Endothelial cell of umbilical vein (primary cell): ENCODE measurements around the gene EYS. TPM values are rescaled to one million over a fixed set of nuclear protein-coding genes. Genes with fewer than 3 reads are reported as not detected.

Experiments
- BruUV-seq: library from RNA; stranded (reverse); fragments of 400-500 nt; replicated peaks from 2 replicates; lab custom pipeline; 2021; lab: Mats Ljungman, UMichigan
- CTCF ChIA-PET: fragments of 300-600, 350-600 bp; sonication (Branson Sonifier 250); formaldehyde crosslinking; loops from one replicate; lab custom pipeline; 2021; ENCODE audit warnings: antibody characterized with exemption, inconsistent platforms; lab: Charles Lee
- POLR2A ChIA-PET: fragments of 300-600, 350-600 bp; sonication (Branson Sonifier 250); formaldehyde crosslinking; loops from one replicate; lab custom pipeline; 2021; ENCODE audit warnings: antibody characterized with exemption, inconsistent platforms; lab: Charles Lee
- DNase-seq: peaks from one replicate; pipeline ENCODE4 v3.0.0-alpha.2; 2011; ENCODE audit warnings: low read depth, low spot score
- FAIRE-seq: peaks from 2 replicates; lab custom pipeline; 2011; peaks lifted over from hg19 to GRCh38; lab: Jason Lieb, UNC
- H2AFZ ChIP-seq: 2 replicates; pipeline ENCODE4 v1.6.0; 2012; ENCODE audit warnings: low read depth, low read length, control low read depth, inconsistent platforms
- H3K27ac ChIP-seq: 2 replicates; pipeline ENCODE4 v1.5.1; 2011; ENCODE audit warnings: low read depth, mild to moderate bottlenecking, control low read depth, low read length, moderate library complexity; ENCODE audit not compliant: insufficient read depth
- H3K27me3 ChIP-seq, 2 experiments: 2 replicates each; pipeline versions ENCODE4 v1.6.0 to v1.6.1; 2011; ENCODE audit warnings: low read length in 2 of 2, mixed read lengths in 1 of 2; ENCODE audit not compliant: control insufficient read depth in 2 of 2, insufficient read depth in 2 of 2
- H3K36me3 ChIP-seq, 2 experiments: 2 replicates in 1 of 2; 3 replicates in 1 of 2; pipeline ENCODE4 v1.5.1; 2011; ENCODE audit warnings: low read length in 2 of 2, mild to moderate bottlenecking in 1 of 2, moderate library complexity in 1 of 2; ENCODE audit not compliant: control insufficient read depth in 2 of 2, insufficient read depth in 2 of 2; ENCODE audit errors: extremely low read depth in 1 of 2
- H3K4me1 ChIP-seq: 3 replicates; pipeline ENCODE4 v1.5.1; 2011; ENCODE audit warnings: mild to moderate bottlenecking, low read length; ENCODE audit not compliant: control insufficient read depth, insufficient read depth; ENCODE audit errors: extremely low read depth
- H3K4me2 ChIP-seq: 2 replicates; pipeline ENCODE4 v1.6.1; 2011; ENCODE audit warnings: low read length, control low read depth, mixed read lengths; ENCODE audit not compliant: insufficient read depth
- H3K4me3 ChIP-seq, 3 experiments: fragments of 200-600 bp in 1 of 3; sonication (generic), shearing (Covaris generic) in 1 of 3; replicated peaks in 1 of 3; 2 replicates each; pipeline ENCODE4 v1.5.1; 2011 to 2016; ENCODE audit warnings: control low read depth in 3 of 3, low read length in 3 of 3, mild to moderate bottlenecking in 2 of 3, inconsistent platforms in 1 of 3, low read depth in 1 of 3, moderate library complexity in 1 of 3; ENCODE audit not compliant: insufficient read depth in 1 of 3
- H3K79me2 ChIP-seq: 2 replicates; pipeline ENCODE4 v1.6.0; 2012; ENCODE audit warnings: low read length, inconsistent platforms; ENCODE audit not compliant: control insufficient read depth, insufficient read depth
- H3K9ac ChIP-seq: replicated peaks from 2 replicates; pipeline ENCODE3; 2011; ENCODE audit warnings: low read length, control low read depth; ENCODE audit not compliant: insufficient read depth; ENCODE audit errors: extremely low read depth
- H3K9me1 ChIP-seq: replicated peaks from 3 replicates; pipeline ENCODE4 v1.6.0; 2011; ENCODE audit warnings: mild to moderate bottlenecking, low read length; ENCODE audit not compliant: control insufficient read depth, insufficient read depth; ENCODE audit errors: extremely low read depth
- H3K9me3 ChIP-seq: replicated peaks from 2 replicates; pipeline ENCODE4 v1.5.1; 2012; ENCODE audit warnings: low read length, inconsistent platforms; ENCODE audit not compliant: control insufficient read depth, insufficient read depth
- H4K20me1 ChIP-seq: replicated peaks from 2 replicates; pipeline ENCODE3; 2011; ENCODE audit warnings: mild to moderate bottlenecking, low read length; ENCODE audit not compliant: control insufficient read depth, insufficient read depth; ENCODE audit errors: extremely low read depth
- EZH2 ChIP-seq: IDR thresholded peaks from 2 replicates; pipeline ENCODE4 v1.6.1; 2012; ENCODE audit warnings: borderline replicate concordance, low read depth, mild to moderate bottlenecking, moderate library complexity, low read length, inconsistent platforms; ENCODE audit not compliant: severe bottlenecking
- FOS ChIP-seq: IDR thresholded peaks from 2 replicates; pipeline ENCODE4 v1.6.1; 2011; ENCODE audit warnings: mild to moderate bottlenecking, low read length, moderate library complexity, borderline replicate concordance; ENCODE audit not compliant: insufficient read depth
- GATA2 ChIP-seq: IDR thresholded peaks from 2 replicates; pipeline ENCODE4 v1.7.0; 2011; ENCODE audit warnings: low read depth, mild to moderate bottlenecking, moderate library complexity, mixed read lengths, low read length; ENCODE audit not compliant: insufficient read length, insufficient read depth
- JUN ChIP-seq: IDR thresholded peaks from 2 replicates; pipeline ENCODE4 v1.6.1; 2011; ENCODE audit warnings: borderline replicate concordance, low read depth; ENCODE audit not compliant: insufficient read length, insufficient read depth
- MYC ChIP-seq: IDR thresholded peaks from one replicate; pipeline ENCODE4 v1.6.1; 2011; ENCODE audit warnings: mild to moderate bottlenecking, low read depth, low read length
- POLR2A ChIP-seq: IDR thresholded peaks from 2 replicates; pipeline ENCODE4 v1.6.1; 2012; ENCODE audit warnings: low read depth, mild to moderate bottlenecking, control low read depth, low read length
- POLR2AphosphoS5 ChIP-seq: IDR thresholded peaks from 2 replicates; pipeline ENCODE4 v1.6.1; 2012; ENCODE audit warnings: low read depth, mild to moderate bottlenecking, control low read depth, low read length, moderate library complexity; ENCODE audit not compliant: insufficient read depth
- dilution Hi-C: fragments of 300-500 bp; cut with MboI; formaldehyde crosslinking; loops from one replicate; pipeline ENCODE4 v1.15.0; 2019; ENCODE audit warnings: low sequenced_read_pairs; ENCODE audit not compliant: extremely low pct_ligation_motif_present
- intact Hi-C: fragments of 100-400 bp; cut with micrococcal nuclease; formaldehyde crosslinking; loops from one replicate; pipeline ENCODE4 v1.10.0; 2022
- polyA plus RNA-seq, 4 experiments: library from polyadenylated mRNA; depleted of rRNA in 3 of 4; stranded (reverse) in 3 of 4; unstranded in 1 of 4; fragments of >200 nt; gene quantifications; 2 replicates each; pipeline versions ENCODE4 v1.2.1 to v1.2.3, GENCODE V29; 2011 to 2012; ENCODE audit warnings: missing spikeins in 1 of 4
- total RNA-seq: library from RNA; stranded (reverse); gene quantifications from 2 replicates; pipeline ENCODE4 v1.2.3, GENCODE V29; 2021
- TF ChIP-seq, protein P1 (sequence below): IDR thresholded peaks from 2 replicates; pipeline ENCODE4 v1.6.1; 2011; ENCODE audit not compliant: insufficient read depth, insufficient read length
- TF ChIP-seq, protein P2 (sequence below), 2 donors: IDR thresholded peaks; 1 replicate in 1 of 2; 2 replicates in 1 of 2; pipeline ENCODE4 v1.5.1; 2011; ENCODE audit warnings: low read length in 2 of 2, mild to moderate bottlenecking in 2 of 2, moderate library complexity in 2 of 2, control low read depth in 1 of 2, inconsistent platforms in 1 of 2, low read depth in 1 of 2; ENCODE audit not compliant: insufficient read depth in 1 of 2; ENCODE audit errors: extremely low read depth in 1 of 2

The EYS gene
- total and polyA plus RNA-seq, 2 donors (not counting 3 experiments of a cell fraction or from before 2014, with no cell fraction given) = 0.01 to 0.27 TPM

DNA sequence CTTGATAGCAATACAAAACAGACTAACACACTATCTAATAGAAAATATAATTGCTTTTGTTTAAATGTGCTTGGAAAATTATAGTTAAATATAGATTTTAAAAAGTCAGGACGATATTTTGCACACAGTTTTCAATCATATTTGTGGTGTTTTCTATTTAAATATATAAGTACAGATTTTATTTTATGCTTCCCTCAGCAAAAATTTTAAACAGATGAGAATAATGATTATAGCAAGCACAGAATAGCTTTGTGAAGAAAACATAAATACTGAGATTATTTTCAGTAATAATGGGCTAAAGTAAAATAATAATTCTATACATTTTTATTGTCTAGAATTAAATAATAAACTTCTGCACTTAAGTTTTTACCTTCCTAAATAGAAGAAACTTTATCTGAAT lies 1262.0 kb downstream of the EYS start:
- Histone ChIP-seq H3K4me3 (no peak overlapping the region), H3K27me3 (no peaks in the 10 kb centered on the region), H3K27ac (no peak overlapping the region), H2AFZ (no peak overlapping the region), H3K36me3 (no peaks in the 10 kb centered on the region), H3K4me2 (no peak overlapping the region), H3K9me3 (no peaks in the 10 kb centered on the region), H3K4me1 (no peaks in the 10 kb centered on the region), H4K20me1 (no peaks in the 10 kb centered on the region), H3K9ac (no peak overlapping the region), H3K9me1 (no peaks in the 10 kb centered on the region), H3K79me2 (no peaks in the 10 kb centered on the region)
- ChIA-PET CTCF (interaction anchor here (1.9 kb wide), 1 partner anchor 34 kb away, joined by 4 read pairs; no protein-coding TSS in a partner anchor), POLR2A (no interaction called here)
- TF ChIP-seq POLR2A (no peak), GATA2 (no peak), EZH2 (no peak), MYC (no peak), FOS (no peak), POLR2AphosphoS5 (no peak), JUN (no peak)
- TF ChIP-seq, protein P1, sequence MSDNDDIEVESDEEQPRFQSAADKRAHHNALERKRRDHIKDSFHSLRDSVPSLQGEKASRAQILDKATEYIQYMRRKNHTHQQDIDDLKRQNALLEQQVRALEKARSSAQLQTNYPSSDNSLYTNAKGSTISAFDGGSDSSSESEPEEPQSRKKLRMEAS = no peak
- TF ChIP-seq, protein P2, sequence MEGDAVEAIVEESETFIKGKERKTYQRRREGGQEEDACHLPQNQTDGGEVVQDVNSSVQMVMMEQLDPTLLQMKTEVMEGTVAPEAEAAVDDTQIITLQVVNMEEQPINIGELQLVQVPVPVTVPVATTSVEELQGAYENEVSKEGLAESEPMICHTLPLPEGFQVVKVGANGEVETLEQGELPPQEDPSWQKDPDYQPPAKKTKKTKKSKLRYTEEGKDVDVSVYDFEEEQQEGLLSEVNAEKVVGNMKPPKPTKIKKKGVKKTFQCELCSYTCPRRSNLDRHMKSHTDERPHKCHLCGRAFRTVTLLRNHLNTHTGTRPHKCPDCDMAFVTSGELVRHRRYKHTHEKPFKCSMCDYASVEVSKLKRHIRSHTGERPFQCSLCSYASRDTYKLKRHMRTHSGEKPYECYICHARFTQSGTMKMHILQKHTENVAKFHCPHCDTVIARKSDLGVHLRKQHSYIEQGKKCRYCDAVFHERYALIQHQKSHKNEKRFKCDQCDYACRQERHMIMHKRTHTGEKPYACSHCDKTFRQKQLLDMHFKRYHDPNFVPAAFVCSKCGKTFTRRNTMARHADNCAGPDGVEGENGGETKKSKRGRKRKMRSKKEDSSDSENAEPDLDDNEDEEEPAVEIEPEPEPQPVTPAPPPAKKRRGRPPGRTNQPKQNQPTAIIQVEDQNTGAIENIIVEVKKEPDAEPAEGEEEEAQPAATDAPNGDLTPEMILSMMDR (IDR thresholded peaks at IDR 0.05; ENCODE audit: extremely low read depth in 1 of 2, insufficient read depth in 1 of 2, low read depth in 1 of 2, low read length in 2 of 2) = no peak
- BruUV-seq = no TSS peak
- FAIRE-seq (no peak), DNase-seq (no peak)
- intact Hi-C loops = no loop called here
- dilution Hi-C loops = no loop called here
